CD4-positive, alpha-beta T cell treated with Interleukin-15 for 1 hour (primary cell): ENCODE measurements around the gene KLK4.

ENCODE experiments used
- DNase-seq: peaks from one replicate; pipeline ENCODE4 v3.0.0-alpha.2; 2020

KLK4 gene

GRCh38 chr19:50877338-50877737, 33.9 kb downstream of the KLK4 start:
- DNase-seq = no peak

GRCh38 chr19:50876456-50876855, 34.7 kb downstream of the KLK4 start:
- DNase-seq = no peak

GRCh38 chr19:50875795-50876422, 35.3 kb downstream of the KLK4 start:
- no peak for DNase-seq

GRCh38 chr19:50874211-50874610, 37.0 kb downstream of the KLK4 start:
- DNase-seq = no peak

GRCh38 chr19:50873056-50873455, 38.1 kb downstream of the KLK4 start, which contains the start of gene KLK2:
KLK2 (plus strand) TSS chr19:50873439; CDS start chr19:50873474, 35 bp downstream.
- no peak for DNase-seq

- no peak for DNase-seq
Measured at GRCh38 chr19:50870417-50871089, 40.6 kb downstream of the KLK4 start.

GRCh38 chr19:50869479-50869878, 41.7 kb downstream of the KLK4 start:
- no peak for DNase-seq

- no peak for DNase-seq
Measured at GRCh38 chr19:50861496-50862286, 49.5 kb downstream of the KLK4 start.

- no peak for DNase-seq
Measured at GRCh38 chr19:50861010-50861409, 50.2 kb downstream of the KLK4 start.

- no peak for DNase-seq
Measured at GRCh38 chr19:50859849-50860248, 51.3 kb downstream of the KLK4 start.

GRCh38 chr19:50858886-50859285, 52.3 kb downstream of the KLK4 start:
- DNase-seq = no peak

- DNase-seq = no peak
Measured at GRCh38 chr19:50857366-50857765, 53.8 kb downstream of the KLK4 start.
